ENCODE data around the gene DNAJC5G.
"Not testable (repeated sequence)": the region's sequence is repeated elsewhere in the genome, so short reads cannot be mapped to it uniquely, and the experiment has no call there.

DNAJC5G gene

DNA sequence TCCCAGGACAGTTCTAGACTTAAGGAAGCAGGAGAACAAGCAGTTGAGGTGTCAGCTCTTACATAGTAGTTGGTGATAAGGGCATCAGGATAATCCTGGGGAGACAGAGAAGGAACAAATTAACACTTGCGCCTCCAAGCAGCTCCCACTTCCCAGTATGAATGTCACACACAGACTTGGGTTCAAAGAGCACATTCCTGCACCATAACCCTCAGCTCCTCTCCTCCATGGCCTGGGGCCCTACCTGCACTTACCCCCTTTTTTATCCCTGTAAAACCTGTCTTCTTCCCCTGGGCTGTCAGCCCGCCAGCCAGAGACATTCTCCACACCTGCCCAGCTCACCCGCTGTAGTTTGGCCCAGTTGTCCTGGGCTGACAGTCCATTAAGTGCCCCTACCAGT lies 36.9 kb downstream of the DNAJC5G start:
- no peak for DNase-seq

DNA sequence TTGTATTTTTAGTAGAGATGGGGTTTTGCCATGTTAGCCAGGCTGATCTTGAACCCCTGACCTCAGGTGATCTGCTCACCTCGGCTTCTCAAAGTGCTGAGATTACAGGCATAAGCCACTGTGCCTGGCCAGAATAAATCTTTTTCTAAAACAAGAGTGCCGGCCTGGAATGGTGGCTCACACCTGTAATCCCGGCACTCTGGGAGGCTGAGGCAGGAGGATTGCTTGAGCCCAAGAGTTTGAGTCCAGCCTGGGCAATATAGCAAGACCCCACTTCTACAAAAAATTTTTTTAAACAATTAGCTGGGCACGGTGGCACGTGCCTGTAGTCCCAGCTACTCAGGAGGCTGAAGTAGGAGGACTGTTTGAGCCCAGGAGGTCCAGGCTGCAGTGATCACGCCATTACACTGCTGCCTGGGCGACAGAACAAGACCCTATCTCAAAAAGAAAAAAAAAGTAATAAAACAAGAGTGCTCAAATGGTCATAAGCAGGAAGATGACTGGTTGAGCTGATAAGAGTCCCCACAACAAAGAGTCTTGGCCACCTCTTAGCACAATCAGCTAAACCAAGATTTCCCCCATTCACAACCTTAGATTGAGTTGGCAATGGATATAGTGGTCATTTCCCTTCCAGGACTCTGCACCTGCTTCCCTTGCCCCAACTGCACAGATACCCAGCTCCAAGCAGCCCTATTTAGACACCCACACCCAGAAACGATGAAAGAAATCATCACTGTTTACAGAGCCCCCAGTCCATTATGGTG lies 38.8 kb downstream of the DNAJC5G start:
- DNase-seq: no peak

GRCh38 chr2:27314709-27315108 lies 39.5 kb downstream of the DNAJC5G start:
- no peak for DNase-seq

GRCh38 chr2:27315122-27315521 lies 39.9 kb downstream of the DNAJC5G start:
- DNase-seq: no peak

- no peak for DNase-seq
Measured at GRCh38 chr2:27316655-27317412, 41.6 kb downstream of the DNAJC5G start.

GRCh38 chr2:27319839-27320238 lies 44.6 kb downstream of the DNAJC5G start:
- DNase-seq: not testable (repeated sequence)

GRCh38 chr2:27320958-27321543 lies 45.8 kb downstream of the DNAJC5G start:
- no peak for DNase-seq

DNA sequence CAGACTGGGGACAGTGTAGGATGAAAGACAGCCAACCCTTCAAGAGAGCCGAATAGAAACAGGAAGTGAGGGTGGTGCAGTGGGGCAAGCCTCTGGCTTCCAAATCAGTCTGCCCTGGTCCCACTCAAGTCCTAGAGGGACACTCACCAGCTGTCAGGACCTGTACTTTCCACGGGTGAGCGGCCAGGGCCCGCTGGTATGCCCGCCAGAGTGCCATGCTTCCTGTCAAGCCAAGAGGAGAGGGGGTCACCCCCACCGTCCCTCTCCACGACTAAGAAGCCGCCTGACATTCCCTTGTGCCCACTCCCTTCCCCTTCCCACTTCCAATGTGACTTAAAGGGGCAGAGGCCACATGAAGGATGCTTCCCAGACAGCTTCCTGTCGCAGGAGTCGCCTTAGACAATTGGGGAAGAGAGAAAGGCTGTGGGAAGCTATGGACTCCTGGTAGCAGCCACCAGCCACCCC lies 47.1 kb downstream of the DNAJC5G start:
- DNase-seq: no peak

DNA sequence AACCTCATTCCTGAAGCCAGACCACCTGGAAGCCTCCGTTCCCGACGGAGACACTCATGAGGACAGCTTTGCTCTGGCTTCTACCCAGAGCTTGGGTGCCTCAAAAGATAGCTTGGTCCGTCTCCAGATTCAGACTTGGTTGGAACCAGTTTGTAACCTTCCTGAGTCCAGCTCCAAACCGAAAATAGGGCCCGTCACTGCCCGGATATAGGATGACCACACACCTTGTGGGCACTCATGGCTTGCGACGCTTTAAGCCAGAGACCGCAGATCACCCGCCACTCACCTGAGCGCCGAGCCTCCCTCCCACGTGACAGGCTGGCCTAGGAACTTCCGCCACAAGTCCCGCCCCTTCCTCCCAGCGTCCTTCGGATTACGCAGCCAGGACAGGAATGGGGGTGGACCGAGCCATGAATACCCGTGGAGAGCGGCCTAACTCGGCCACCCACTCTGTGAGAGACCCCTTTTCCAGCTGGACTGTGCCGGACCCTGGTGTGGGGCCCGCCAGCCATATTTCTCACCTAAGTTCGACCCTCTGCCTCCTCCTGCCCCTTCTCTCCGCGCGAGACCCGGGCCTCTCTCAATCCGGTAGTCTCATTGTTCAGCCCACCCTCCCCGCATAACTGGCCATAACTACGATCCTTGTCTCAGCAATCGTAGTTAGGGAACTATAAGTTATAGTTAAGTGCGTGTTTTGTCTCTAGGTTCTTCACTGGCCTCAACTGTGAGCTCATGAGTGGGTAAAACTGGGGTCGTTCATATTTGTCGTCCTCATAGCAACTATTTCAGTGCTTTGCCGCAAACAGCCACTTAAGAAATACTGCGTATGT lies 47.7 kb downstream of the DNAJC5G start, which contains the start of gene MPV17:
TSS of gene MPV17 (minus strand) at position 332 of the 830 bp plus-strand sequence. CDS start 580 bp downstream, outside the sequence.
- DNase-seq: peak; percentile 90

DNA sequence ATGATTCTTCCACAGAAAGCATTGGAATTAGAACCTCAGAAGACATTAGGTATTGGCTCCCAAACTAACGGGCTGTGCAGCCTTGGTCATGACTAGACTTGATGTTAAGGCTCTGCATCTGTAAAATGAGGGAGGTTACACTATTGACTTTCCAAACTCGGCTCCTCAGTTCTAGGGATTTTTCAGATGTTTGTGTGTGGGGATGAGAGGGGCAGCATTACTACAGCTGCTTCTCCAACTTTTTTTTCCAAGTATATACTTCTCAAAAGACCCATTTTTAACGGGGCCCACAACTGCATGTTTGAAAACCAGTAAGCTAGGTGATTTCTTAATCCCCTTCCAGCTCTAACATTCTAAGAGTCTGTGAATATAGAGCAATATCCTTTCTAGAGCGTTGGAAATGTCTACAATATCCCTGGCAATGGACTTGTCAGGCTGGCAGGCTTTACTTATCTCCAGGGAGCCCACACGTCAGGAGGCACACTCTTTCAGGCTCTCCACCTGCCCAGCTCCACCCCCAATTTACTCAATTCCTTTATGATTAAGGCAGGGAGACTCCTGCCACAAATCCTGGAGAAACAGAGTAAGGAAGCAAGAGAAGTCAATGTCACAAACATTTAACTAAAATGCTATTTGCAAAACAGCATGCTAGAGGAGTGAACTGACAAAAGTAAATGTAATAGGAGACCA lies 48.5 kb downstream of the DNAJC5G start:
- DNase-seq: no peak

DNA sequence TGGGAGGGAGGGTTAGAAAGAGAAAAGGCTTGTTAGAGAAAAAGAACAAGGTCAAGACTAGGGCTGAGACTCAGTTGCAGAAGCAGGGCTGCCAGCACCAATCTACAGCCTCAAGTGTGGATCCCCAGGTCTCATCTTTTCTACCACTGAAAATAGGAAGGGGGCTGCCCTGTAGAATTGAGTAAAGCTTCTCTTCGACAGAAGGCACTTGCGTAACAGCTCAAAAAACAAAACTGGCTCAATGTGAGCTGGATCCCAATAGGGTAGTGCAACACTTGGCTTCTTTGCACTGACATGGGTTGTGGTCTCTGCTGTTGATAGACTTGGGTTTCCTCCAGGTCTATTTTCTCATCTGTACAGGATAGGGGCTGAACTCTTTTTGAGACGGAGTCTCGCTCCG lies 49.5 kb downstream of the DNAJC5G start:
- no peak for DNase-seq

Data from stimulated activated naive CD4-positive, alpha-beta T cell treated with Interleukin-2 at 50 U/mL for 16 hours (primary cell).